WTC11 (cell line): Measurements from ENCODE around the gene NEAT1. TPM values are rescaled to one million over a fixed set of nuclear protein-coding genes. Genes with fewer than 3 reads are reported as not detected.
A peak's percentile ranks its signal among the peaks of the same experiment; 100 is the strongest.

Experiments
- ATAC-seq: fragments of 200-7000 bp; cut with Tn5 transposase; 2 replicates; pipeline ENCODE4 v1.10.0; 2021; ENCODE audit warnings: mild to moderate bottlenecking, moderate library complexity
- CTCF ChIA-PET: fragments of 300-600 bp; sonication (Branson Sonifier 250); formaldehyde crosslinking; loops from one replicate; lab custom pipeline; 2021; ENCODE audit warnings: antibody characterized with exemption; lab: Charles Lee
- POLR2A ChIA-PET: fragments of 350-600 bp; sonication (Branson Sonifier 250); formaldehyde crosslinking; loops from one replicate; lab custom pipeline; 2021; ENCODE audit warnings: antibody characterized with exemption; lab: Charles Lee
- DNase-seq: peaks from one replicate; pipeline ENCODE4 v3.0.0; 2021; ENCODE audit warnings: low spot score
- H3K27ac Mint-ChIP-seq: 2 replicates; pipeline ENCODE4 v1.8.0; 2021; ENCODE audit warnings: mixed read lengths
- H3K27me3 Mint-ChIP-seq: 2 replicates; pipeline ENCODE4 v1.8.0; 2021; ENCODE audit warnings: low read depth, mild to moderate bottlenecking, moderate library complexity, mixed read lengths
- H3K36me3 Mint-ChIP-seq: 2 replicates; pipeline ENCODE4 v1.8.0; 2021; ENCODE audit warnings: mixed read lengths
- H3K4me1 Mint-ChIP-seq: 2 replicates; pipeline ENCODE4 v1.8.0; 2022; ENCODE audit warnings: mixed read lengths
- H3K4me3 Mint-ChIP-seq: 2 replicates; pipeline ENCODE4 v1.8.0; 2021; ENCODE audit warnings: mild to moderate bottlenecking, moderate library complexity, mixed read lengths
- H3K9me3 Mint-ChIP-seq: 2 replicates; pipeline ENCODE4 v1.8.0; 2021; ENCODE audit warnings: mixed read lengths
- EMX1 ChIP-seq: fragments of 250-450 bp; sonication (Bioruptor Pico); IDR thresholded peaks from 2 replicates; pipeline ENCODE4 v1.8.0; 2021; ENCODE audit warnings: mild to moderate bottlenecking
- ESRRA ChIP-seq: sonication (generic); formaldehyde crosslinking; IDR thresholded peaks from 2 replicates; pipeline ENCODE4 v1.8.1; 2022; ENCODE audit warnings: mild to moderate bottlenecking, missing genetic modification reagents, borderline replicate concordance
- ETV6 ChIP-seq: sonication (generic); formaldehyde crosslinking; IDR thresholded peaks from 2 replicates; pipeline ENCODE4 v1.8.1; 2022; ENCODE audit warnings: mild to moderate bottlenecking, missing genetic modification reagents
- HMGA2 ChIP-seq: fragments of 250-450 bp; sonication (Bioruptor Pico); IDR thresholded peaks from 2 replicates; pipeline ENCODE4 v1.4.0; 2021; ENCODE audit warnings: mild to moderate bottlenecking, moderate library complexity
- NFATC4 ChIP-seq: fragments of 250-450 bp; sonication (Bioruptor Pico); IDR thresholded peaks from 2 replicates; pipeline ENCODE4 v1.9.0; 2021; ENCODE audit warnings: mild to moderate bottlenecking
- NR3C1 ChIP-seq: sonication (generic); formaldehyde crosslinking; conservative IDR thresholded peaks from 2 replicates; pipeline ENCODE4 v1.8.1; 2023; ENCODE audit warnings: low read depth, mild to moderate bottlenecking, missing genetic modification reagents
- PRRX2 ChIP-seq: fragments of 250-450 bp; sonication (Bioruptor Pico); IDR thresholded peaks from 2 replicates; pipeline ENCODE4 v1.8.0; 2021; ENCODE audit warnings: mild to moderate bottlenecking
- SMAD3 ChIP-seq: sonication (generic); formaldehyde crosslinking; IDR thresholded peaks from 2 replicates; pipeline ENCODE4 v1.8.0; 2022; ENCODE audit warnings: missing genetic modification reagents, mild to moderate bottlenecking, borderline replicate concordance
- TCF7 ChIP-seq: sonication (generic); formaldehyde crosslinking; IDR thresholded peaks from 2 replicates; pipeline ENCODE4 v1.8.0; 2022; ENCODE audit warnings: mild to moderate bottlenecking, low read depth, missing genetic modification reagents, moderate library complexity
- TP53 ChIP-seq: sonication (generic); formaldehyde crosslinking; IDR thresholded peaks from 2 replicates; pipeline ENCODE4 v1.8.1; 2023; ENCODE audit warnings: mild to moderate bottlenecking, missing genetic modification reagents
- ZNF263 ChIP-seq: sonication (generic); formaldehyde crosslinking; IDR thresholded peaks from 2 replicates; pipeline ENCODE4 v1.8.1; 2022; ENCODE audit warnings: low read depth, mild to moderate bottlenecking, moderate library complexity, missing genetic modification reagents
- total RNA-seq: library from RNA; stranded (reverse); gene quantifications from 3 replicates; pipeline ENCODE4 v1.2.3, GENCODE V29; 2021
- TF ChIP-seq, protein P1 (sequence below): sonication (generic); formaldehyde crosslinking; IDR thresholded peaks from 2 replicates; pipeline ENCODE4 v1.8.0; 2022; ENCODE audit warnings: mild to moderate bottlenecking, missing genetic modification reagents
- TF ChIP-seq, protein P2 (sequence below): sonication (generic); formaldehyde crosslinking; IDR thresholded peaks from 2 replicates; pipeline ENCODE4 v1.8.1; 2023; ENCODE audit warnings: mild to moderate bottlenecking, missing genetic modification reagents, borderline replicate concordance
- TF ChIP-seq, protein P3 (sequence below): sonication (generic); formaldehyde crosslinking; IDR thresholded peaks from 2 replicates; pipeline ENCODE4 v1.8.1; 2023; ENCODE audit warnings: mild to moderate bottlenecking, moderate library complexity, missing genetic modification reagents
- TF ChIP-seq, protein P4 (sequence below): fragments of 250-450 bp; sonication (Bioruptor Pico); IDR thresholded peaks from 2 replicates; pipeline ENCODE4 v1.9.0; 2021; ENCODE audit warnings: mild to moderate bottlenecking
- TF ChIP-seq, protein P5 (sequence below): fragments of 250-450 bp; sonication (Bioruptor Pico); IDR thresholded peaks from 2 replicates; pipeline ENCODE4 v1.9.0; 2021; ENCODE audit warnings: moderate library complexity, mild to moderate bottlenecking, inconsistent platforms, borderline replicate concordance
- TF ChIP-seq, protein P6 (sequence below): sonication (generic); formaldehyde crosslinking; IDR thresholded peaks from 2 replicates; pipeline ENCODE4 v1.8.1; 2022; ENCODE audit warnings: mild to moderate bottlenecking, missing genetic modification reagents, moderate library complexity, borderline replicate concordance

NEAT1 gene
- total RNA-seq, 1 experiment from 2014 or later = 38.1 TPM

DNA sequence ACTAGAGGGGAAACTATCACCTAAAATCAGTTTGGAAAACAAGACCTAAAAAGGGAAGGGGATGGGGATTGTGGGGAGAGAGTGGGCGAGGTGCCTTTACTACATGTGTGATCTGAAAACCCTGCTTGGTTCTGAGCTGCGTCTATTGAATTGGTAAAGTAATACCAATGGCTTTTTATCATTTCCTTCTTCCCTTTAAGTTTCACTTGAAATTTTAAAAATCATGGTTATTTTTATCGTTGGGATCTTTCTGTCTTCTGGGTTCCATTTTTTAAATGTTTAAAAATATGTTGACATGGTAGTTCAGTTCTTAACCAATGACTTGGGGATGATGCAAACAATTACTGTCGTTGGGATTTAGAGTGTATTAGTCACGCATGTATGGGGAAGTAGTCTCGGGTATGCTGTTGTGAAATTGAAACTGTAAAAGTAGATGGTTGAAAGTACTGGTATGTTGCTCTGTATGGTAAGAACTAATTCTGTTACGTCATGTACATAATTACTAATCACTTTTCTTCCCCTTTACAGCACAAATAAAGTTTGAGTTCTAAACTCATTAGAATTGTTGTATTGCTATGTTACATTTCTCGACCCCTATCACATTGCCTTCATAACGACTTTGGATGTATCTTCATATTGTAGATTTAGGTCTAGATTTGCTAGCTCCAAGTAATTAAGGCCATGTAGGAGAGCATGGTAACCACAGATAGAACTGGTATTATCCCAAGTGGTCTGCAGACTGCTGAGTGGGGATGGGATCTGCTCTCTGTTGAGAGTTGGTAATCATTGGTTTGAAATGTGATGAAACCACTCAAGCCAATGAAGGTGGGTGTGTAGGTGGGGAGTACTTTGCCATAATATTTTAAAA, 3.6 kb downstream of the NEAT1 start (continued):
- TF ChIP-seq, protein P1, sequence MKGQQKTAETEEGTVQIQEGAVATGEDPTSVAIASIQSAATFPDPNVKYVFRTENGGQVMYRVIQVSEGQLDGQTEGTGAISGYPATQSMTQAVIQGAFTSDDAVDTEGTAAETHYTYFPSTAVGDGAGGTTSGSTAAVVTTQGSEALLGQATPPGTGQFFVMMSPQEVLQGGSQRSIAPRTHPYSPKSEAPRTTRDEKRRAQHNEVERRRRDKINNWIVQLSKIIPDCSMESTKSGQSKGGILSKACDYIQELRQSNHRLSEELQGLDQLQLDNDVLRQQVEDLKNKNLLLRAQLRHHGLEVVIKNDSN (CRISPR knock-in tag) = no peak

DNA sequence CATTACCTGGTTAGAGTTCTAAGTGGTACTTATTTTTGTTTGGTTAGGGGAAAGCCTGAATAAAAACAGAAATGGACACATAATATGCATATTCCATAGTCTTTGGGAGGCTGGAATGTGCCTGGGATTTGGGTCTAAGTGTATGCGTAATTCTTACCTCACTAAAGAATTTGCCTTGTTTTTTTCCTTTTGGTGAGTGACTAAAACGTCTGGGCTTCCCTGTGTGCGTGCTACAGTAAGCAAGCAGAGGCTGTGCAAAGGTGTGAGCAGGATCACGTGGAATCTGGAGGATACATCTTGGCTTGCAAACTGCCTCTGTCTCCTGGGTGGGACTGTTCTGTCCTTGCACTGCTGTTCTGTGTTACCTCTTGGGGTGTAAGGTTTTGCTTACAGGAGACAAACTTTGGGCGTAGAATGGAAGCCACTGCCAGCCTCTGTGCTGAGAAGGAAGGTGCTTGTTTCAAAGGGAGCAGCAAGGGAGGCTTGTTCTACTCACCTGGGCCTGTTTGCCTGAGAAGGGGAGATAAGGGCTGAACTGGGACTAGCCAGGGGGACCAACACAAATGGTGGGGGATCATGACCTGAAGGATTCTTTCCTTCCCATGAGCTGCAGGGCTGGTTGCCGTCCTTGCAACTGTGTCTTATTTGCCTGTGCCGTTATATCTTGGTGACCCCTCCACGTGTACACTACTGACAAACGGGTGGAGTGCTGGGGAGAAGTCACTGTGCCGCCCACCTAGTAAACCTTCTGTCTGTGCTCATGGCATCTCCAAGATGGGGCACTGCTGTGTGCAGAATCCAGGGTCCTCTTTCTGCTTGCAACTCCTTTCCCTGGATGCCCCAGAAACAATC, 4.5 kb downstream of the NEAT1 start:
- Mint-ChIP-seq H3K36me3 (no peaks in the 10 kb centered on the region), H3K27ac (peak overlapping the region; percentile 60), H3K27me3 (no peaks in the 10 kb centered on the region), H3K4me3 (no peak overlapping the region; the same call in 1 of the 2 replicates), H3K4me1 (peaks cover 80% of the 10 kb centered on the region), H3K9me3 (no peaks in the 10 kb centered on the region)
- ATAC-seq (no peak), DNase-seq (no peak)
- POLR2A ChIA-PET = no interaction called here
- CTCF ChIA-PET = interaction anchor here (1.1 kb wide), 1 partner anchor 11 kb away, joined by 4 read pairs; no protein-coding TSS in a partner anchor
- TF ChIP-seq, protein P2, sequence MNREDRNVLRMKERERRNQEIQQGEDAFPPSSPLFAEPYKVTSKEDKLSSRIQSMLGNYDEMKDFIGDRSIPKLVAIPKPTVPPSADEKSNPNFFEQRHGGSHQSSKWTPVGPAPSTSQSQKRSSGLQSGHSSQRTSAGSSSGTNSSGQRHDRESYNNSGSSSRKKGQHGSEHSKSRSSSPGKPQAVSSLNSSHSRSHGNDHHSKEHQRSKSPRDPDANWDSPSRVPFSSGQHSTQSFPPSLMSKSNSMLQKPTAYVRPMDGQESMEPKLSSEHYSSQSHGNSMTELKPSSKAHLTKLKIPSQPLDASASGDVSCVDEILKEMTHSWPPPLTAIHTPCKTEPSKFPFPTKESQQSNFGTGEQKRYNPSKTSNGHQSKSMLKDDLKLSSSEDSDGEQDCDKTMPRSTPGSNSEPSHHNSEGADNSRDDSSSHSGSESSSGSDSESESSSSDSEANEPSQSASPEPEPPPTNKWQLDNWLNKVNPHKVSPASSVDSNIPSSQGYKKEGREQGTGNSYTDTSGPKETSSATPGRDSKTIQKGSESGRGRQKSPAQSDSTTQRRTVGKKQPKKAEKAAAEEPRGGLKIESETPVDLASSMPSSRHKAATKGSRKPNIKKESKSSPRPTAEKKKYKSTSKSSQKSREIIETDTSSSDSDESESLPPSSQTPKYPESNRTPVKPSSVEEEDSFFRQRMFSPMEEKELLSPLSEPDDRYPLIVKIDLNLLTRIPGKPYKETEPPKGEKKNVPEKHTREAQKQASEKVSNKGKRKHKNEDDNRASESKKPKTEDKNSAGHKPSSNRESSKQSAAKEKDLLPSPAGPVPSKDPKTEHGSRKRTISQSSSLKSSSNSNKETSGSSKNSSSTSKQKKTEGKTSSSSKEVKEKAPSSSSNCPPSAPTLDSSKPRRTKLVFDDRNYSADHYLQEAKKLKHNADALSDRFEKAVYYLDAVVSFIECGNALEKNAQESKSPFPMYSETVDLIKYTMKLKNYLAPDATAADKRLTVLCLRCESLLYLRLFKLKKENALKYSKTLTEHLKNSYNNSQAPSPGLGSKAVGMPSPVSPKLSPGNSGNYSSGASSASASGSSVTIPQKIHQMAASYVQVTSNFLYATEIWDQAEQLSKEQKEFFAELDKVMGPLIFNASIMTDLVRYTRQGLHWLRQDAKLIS = no peak
- TF ChIP-seq TP53 (CRISPR knock-in tag) (no peak), NFATC4 (CRISPR knock-in tag) (0 out of 2 replicates have a peak, but pooled peaks have one; percentile 18), EMX1 (0 out of 2 replicates have a peak, but pooled peaks have one; percentile 47), NR3C1 (no peak)
- TF ChIP-seq, protein P3, sequence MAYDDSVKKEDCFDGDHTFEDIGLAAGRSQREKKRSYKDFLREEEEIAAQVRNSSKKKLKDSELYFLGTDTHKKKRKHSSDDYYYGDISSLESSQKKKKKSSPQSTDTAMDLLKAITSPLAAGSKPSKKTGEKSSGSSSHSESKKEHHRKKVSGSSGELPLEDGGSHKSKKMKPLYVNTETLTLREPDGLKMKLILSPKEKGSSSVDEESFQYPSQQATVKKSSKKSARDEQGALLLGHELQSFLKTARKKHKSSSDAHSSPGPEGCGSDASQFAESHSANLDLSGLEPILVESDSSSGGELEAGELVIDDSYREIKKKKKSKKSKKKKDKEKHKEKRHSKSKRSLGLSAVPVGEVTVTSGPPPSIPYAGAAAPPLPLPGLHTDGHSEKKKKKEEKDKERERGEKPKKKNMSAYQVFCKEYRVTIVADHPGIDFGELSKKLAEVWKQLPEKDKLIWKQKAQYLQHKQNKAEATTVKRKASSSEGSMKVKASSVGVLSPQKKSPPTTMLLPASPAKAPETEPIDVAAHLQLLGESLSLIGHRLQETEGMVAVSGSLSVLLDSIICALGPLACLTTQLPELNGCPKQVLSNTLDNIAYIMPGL (CRISPR knock-in tag) = no peak

DNA sequence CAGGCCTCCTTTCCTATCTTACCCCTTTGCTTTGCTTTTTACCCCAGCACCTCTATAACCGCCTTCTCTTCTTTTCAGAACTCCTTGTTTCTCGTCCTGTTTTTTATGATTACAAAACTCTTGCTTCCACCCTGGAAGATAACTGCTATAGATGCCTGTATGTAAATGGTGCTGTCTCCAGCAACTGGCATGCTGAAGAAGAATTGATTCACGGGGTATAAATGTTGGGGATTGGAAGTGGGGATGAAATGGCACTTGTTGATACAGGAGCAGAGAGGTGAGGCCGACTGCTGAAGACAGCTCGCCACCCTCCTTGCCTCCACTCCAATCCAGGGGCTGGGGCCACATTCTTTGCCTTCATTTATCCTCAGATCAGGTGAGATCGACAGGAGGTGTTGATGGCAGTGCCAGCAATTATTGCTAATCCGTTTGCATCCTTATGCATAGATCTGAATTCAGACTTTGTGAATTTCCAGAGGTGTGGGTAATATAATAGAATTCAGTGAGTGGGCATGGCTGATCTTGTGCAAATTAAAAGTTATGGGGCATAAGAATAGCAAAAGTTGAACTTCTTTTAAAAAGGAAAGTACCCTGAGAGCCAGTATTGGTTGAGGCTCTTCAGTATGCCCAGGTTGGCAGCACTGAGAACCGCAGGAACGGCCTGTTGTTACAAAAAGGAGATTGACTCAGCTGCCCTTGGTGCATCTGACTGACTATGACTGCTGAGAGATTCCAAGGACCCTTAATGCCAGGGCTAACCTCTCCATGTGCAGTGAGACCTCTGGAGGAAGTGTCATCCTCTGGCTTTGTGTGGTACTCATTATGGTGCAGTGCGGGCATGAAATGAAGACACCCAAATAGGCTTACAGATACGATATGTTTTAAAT, 5.3 kb downstream of the NEAT1 start:
- Mint-ChIP-seq H3K9me3 (no peaks in the 10 kb centered on the region), H3K4me1 (peaks cover 75% of the 10 kb centered on the region), H3K27ac (peak overlapping the region; percentile 46), H3K4me3 (peak overlapping the region; percentile 26; the same call in 1 of the 2 replicates), H3K27me3 (no peaks in the 10 kb centered on the region), H3K36me3 (no peaks in the 10 kb centered on the region)
- ATAC-seq = no peak
- POLR2A ChIA-PET = no interaction called here
- DNase-seq = no peak
- CTCF ChIA-PET = interaction anchor here (1.1 kb wide), 1 partner anchor 12 kb away, joined by 4 read pairs; no protein-coding TSS in a partner anchor
- TF ChIP-seq HMGA2 (CRISPR knock-in tag) (no peak), SMAD3 (CRISPR knock-in tag) (no peak), ETV6 (CRISPR knock-in tag) (no peak), ESRRA (CRISPR knock-in tag) (no peak), TCF7 (CRISPR knock-in tag) (no peak), PRRX2 (CRISPR knock-in tag) (no peak), ZNF263 (CRISPR knock-in tag) (no peak)
- TF ChIP-seq, protein P4, sequence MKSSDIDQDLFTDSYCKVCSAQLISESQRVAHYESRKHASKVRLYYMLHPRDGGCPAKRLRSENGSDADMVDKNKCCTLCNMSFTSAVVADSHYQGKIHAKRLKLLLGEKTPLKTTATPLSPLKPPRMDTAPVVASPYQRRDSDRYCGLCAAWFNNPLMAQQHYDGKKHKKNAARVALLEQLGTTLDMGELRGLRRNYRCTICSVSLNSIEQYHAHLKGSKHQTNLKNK (CRISPR knock-in tag) = no peak
- TF ChIP-seq, protein P5, sequence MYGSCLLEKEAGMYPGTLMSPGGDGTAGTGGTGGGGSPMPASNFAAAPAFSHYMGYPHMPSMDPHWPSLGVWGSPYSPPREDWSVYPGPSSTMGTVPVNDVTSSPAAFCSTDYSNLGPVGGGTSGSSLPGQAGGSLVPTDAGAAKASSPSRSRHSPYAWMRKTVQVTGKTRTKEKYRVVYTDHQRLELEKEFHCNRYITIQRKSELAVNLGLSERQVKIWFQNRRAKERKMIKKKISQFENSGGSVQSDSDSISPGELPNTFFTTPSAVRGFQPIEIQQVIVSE (CRISPR knock-in tag) = no peak
- TF ChIP-seq, protein P6, sequence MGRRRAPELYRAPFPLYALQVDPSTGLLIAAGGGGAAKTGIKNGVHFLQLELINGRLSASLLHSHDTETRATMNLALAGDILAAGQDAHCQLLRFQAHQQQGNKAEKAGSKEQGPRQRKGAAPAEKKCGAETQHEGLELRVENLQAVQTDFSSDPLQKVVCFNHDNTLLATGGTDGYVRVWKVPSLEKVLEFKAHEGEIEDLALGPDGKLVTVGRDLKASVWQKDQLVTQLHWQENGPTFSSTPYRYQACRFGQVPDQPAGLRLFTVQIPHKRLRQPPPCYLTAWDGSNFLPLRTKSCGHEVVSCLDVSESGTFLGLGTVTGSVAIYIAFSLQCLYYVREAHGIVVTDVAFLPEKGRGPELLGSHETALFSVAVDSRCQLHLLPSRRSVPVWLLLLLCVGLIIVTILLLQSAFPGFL (CRISPR knock-in tag) = no peak
- TF ChIP-seq, protein P3 (CRISPR knock-in tag) = no peak
